B cell (primary cell): ENCODE measurements around the gene MVB12B.

ENCODE experiments used
- EZH2 ChIP-seq: IDR thresholded peaks from 2 replicates; pipeline ENCODE4 v1.6.1; 2012; ENCODE audit warnings: borderline replicate concordance, low read depth, mild to moderate bottlenecking, moderate library complexity, low read length; ENCODE audit not compliant: insufficient read depth, poor library complexity, severe bottlenecking
- TF ChIP-seq, protein P1 (sequence below): fragments of 200-600 bp; IDR thresholded peaks from one replicate; pipeline ENCODE4 v1.8.0; 2022; ENCODE audit warnings: antibody characterized with exemption, mild to moderate bottlenecking

DNA sequence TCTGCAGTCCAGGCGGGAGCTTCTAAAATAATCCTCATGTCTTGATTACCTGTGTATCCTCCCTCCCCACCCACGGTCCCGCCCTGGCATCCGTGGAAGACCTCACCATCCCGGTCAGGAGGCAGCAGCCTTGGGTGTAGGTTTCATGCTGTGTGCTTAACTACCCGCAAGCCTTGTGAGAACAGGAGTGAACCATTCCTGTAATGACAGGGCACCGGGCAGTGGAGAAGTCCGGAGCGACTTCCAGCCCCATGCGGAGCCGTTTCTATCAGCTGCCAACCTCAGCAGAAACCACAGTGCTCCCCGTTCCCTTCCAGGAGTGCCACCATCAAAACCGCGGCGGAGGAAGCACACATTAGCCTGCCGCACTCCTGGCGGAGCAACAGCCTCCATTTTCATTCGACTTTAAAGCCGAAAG is 163.6 kb downstream of the MVB12B start:
- TF ChIP-seq, protein P1, sequence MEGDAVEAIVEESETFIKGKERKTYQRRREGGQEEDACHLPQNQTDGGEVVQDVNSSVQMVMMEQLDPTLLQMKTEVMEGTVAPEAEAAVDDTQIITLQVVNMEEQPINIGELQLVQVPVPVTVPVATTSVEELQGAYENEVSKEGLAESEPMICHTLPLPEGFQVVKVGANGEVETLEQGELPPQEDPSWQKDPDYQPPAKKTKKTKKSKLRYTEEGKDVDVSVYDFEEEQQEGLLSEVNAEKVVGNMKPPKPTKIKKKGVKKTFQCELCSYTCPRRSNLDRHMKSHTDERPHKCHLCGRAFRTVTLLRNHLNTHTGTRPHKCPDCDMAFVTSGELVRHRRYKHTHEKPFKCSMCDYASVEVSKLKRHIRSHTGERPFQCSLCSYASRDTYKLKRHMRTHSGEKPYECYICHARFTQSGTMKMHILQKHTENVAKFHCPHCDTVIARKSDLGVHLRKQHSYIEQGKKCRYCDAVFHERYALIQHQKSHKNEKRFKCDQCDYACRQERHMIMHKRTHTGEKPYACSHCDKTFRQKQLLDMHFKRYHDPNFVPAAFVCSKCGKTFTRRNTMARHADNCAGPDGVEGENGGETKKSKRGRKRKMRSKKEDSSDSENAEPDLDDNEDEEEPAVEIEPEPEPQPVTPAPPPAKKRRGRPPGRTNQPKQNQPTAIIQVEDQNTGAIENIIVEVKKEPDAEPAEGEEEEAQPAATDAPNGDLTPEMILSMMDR: no peak
- no peak for TF ChIP-seq EZH2
